Natural killer cell (primary cell): ENCODE results near the gene RUBCN. TPM values are rescaled to one million over a fixed set of nuclear protein-coding genes. Genes with fewer than 3 reads are reported as not detected.

ENCODE experiments used
- ATAC-seq, 3 donors: fragments of 150-1000 bp in 2 of 3; fragments of 200-7000 bp in 1 of 3; cut with Tn5 transposase; 1 replicate in 1 of 3; 2 replicates in 2 of 3; pipeline ENCODE4 v1.10.0; 2021; ENCODE audit warnings: mild to moderate bottlenecking in 2 of 3, moderate library complexity in 2 of 3
- DNase-seq, 2 donors: peaks; one replicate each; pipeline versions ENCODE4 v3.0.0 to v3.0.0-alpha.2; 2013 to 2021; ENCODE audit warnings: mixed read lengths in 1 of 2
- H3K27ac ChIP-seq: one replicate; pipeline ENCODE4 v1.5.1; 2013; ENCODE audit warnings: mild to moderate bottlenecking, low read length
- H3K27me3 ChIP-seq: one replicate; pipeline ENCODE4 v1.6.1; 2013; ENCODE audit warnings: low read length; ENCODE audit not compliant: control insufficient read depth, insufficient read depth
- H3K36me3 ChIP-seq: one replicate; pipeline ENCODE4 v1.6.1; 2013; ENCODE audit warnings: low read length; ENCODE audit not compliant: control insufficient read depth, insufficient read depth
- H3K4me1 ChIP-seq: one replicate; pipeline ENCODE4 v1.6.1; 2013; ENCODE audit warnings: low read length; ENCODE audit not compliant: control insufficient read depth, insufficient read depth
- H3K4me3 ChIP-seq: one replicate; pipeline ENCODE4 v1.5.1; 2013; ENCODE audit warnings: low read length
- H3K9me3 ChIP-seq: one replicate; pipeline ENCODE4 v1.6.1; 2013; ENCODE audit warnings: low read length; ENCODE audit not compliant: control insufficient read depth, insufficient read depth
- H3K27ac Mint-ChIP-seq, 2 donors: one replicate each; pipeline ENCODE4 v1.8.0; 2022; ENCODE audit warnings: mild to moderate bottlenecking in 2 of 2, mixed read lengths in 2 of 2, moderate library complexity in 1 of 2
- H3K27me3 Mint-ChIP-seq, 2 donors: one replicate each; pipeline ENCODE4 v1.8.0; 2022; ENCODE audit warnings: low read depth in 2 of 2, mixed read lengths in 2 of 2
- H3K36me3 Mint-ChIP-seq: one replicate; pipeline ENCODE4 v1.8.0; 2022; ENCODE audit warnings: mixed read lengths
- H3K4me1 Mint-ChIP-seq, 2 donors: one replicate each; pipeline ENCODE4 v1.8.0; 2022; ENCODE audit warnings: mixed read lengths in 2 of 2
- H3K4me3 Mint-ChIP-seq: one replicate; pipeline ENCODE4 v1.8.0; 2022; ENCODE audit warnings: mild to moderate bottlenecking, moderate library complexity, mixed read lengths
- H3K9me3 Mint-ChIP-seq, 2 donors: one replicate each; pipeline ENCODE4 v1.8.0; 2022; ENCODE audit warnings: mixed read lengths in 2 of 2
- CTCF ChIP-seq: fragments of 200-600 bp; IDR thresholded peaks from one replicate; pipeline ENCODE4 v1.8.0; 2022; ENCODE audit warnings: antibody characterized with exemption
- WGBS: methylation state at CpG from one replicate; pipeline ENCODE4 v1.1.7; 2013; ENCODE audit warnings: missing lambda C conversion rate; ENCODE audit not compliant: insufficient coverage; 5-methylcytosine and 5-hydroxymethylcytosine counted together
- intact Hi-C: fragments of 100-400 bp; cut with micrococcal nuclease; formaldehyde crosslinking; loops from one replicate; pipeline ENCODE4 v1.14.2; 2022
- total RNA-seq, 4 donors: library from RNA; stranded (reverse); fragments of 120-200 nt in 1 of 4; gene quantifications; one replicate each; pipeline versions ENCODE4 v1.2.3 to v1.2.4, GENCODE V29; 2013 to 2022

Gene RUBCN
- total RNA-seq, 3 donors from 2014 or later (not counting 1 experiment from before 2014, with no cell fraction given): 51.2 to 58.5 (median 57.6) TPM

GRCh38 chr3:197748597-197749314 lies 12.1 kb upstream of the RUBCN start:
- no peak for ATAC-seq
- Mint-ChIP-seq H3K27ac (peak overlapping the region; percentile 87 to 90), H3K9me3 (no peaks in the 10 kb centered on the region), H3K27me3 (no peaks in the 10 kb centered on the region), H3K4me3 (peak overlapping the region; percentile 97), H3K36me3 (no peaks in the 10 kb centered on the region), H3K4me1 (peaks cover 32 to 40% of the 10 kb centered on the region in 2 donors)
- H3K27me3 ChIP-seq: no peaks in the 10 kb centered on the region
- intact Hi-C loops: loop anchor here (1.0 kb wide), 2 partner anchors 11 to 43 kb away; partner anchors contain the start of gene LRCH3
- WGBS: 54% methylated on average over 7 of the region's 12 CpGs
- no peaks in the 10 kb centered on the region for H3K36me3 ChIP-seq
- TF ChIP-seq CTCF: no peak
- no peaks in the 10 kb centered on the region for H3K9me3 ChIP-seq
- H3K4me3 ChIP-seq: peak overlapping the region; percentile 86
- peak overlapping the region; percentile 73 for H3K27ac ChIP-seq
- DNase-seq: no peak
- peaks cover 16% of the 10 kb centered on the region for H3K4me1 ChIP-seq

- intact Hi-C loops: no loop called here
- Mint-ChIP-seq H3K4me1 (peaks cover 23 to 27% of the 10 kb centered on the region in 2 donors), H3K27me3 (peaks cover 0 to 3% of the 10 kb centered on the region in 2 donors), H3K36me3 (no peaks in the 10 kb centered on the region), H3K9me3 (no peaks in the 10 kb centered on the region), H3K27ac (no peak overlapping the region), H3K4me3 (no peak overlapping the region)
- Histone ChIP-seq H3K4me1 (peaks cover 12% of the 10 kb centered on the region), H3K27ac (no peak overlapping the region), H3K27me3 (no peaks in the 10 kb centered on the region), H3K36me3 (no peaks in the 10 kb centered on the region), H3K9me3 (no peaks in the 10 kb centered on the region), H3K4me3 (no peak overlapping the region)
- no peak for TF ChIP-seq CTCF
- DNase-seq: no peak
- 95% methylated on average over 4 of the region's 4 CpGs for WGBS
- ATAC-seq: no peak
Measured at GRCh38 chr3:197746801-197747237, 10.1 kb upstream of the RUBCN start.

GRCh38 chr3:197746209-197746608 lies 9.5 kb upstream of the RUBCN start:
- Mint-ChIP-seq H3K4me3 (no peak overlapping the region), H3K27ac (no peak overlapping the region), H3K36me3 (no peaks in the 10 kb centered on the region), H3K9me3 (no peaks in the 10 kb centered on the region), H3K27me3 (peaks cover 0 to 3% of the 10 kb centered on the region in 2 donors), H3K4me1 (peaks cover 19 to 24% of the 10 kb centered on the region in 2 donors)
- no peak for TF ChIP-seq CTCF
- intact Hi-C loops: no loop called here
- H3K9me3 ChIP-seq: no peaks in the 10 kb centered on the region
- ATAC-seq (no peak), DNase-seq (no peak)
- WGBS: 92% methylated on average over 2 of the region's 3 CpGs
- peaks cover 6% of the 10 kb centered on the region for H3K4me1 ChIP-seq
- H3K36me3 ChIP-seq: no peaks in the 10 kb centered on the region
- H3K27ac ChIP-seq: no peak overlapping the region
- H3K27me3 ChIP-seq: no peaks in the 10 kb centered on the region
- H3K4me3 ChIP-seq: no peak overlapping the region

- H3K4me1 Mint-ChIP-seq: no peaks in the 10 kb centered on the region
- no peak overlapping the region for H3K4me3 Mint-ChIP-seq
- Histone ChIP-seq H3K9me3 (no peaks in the 10 kb centered on the region), H3K4me1 (peaks cover under 1% of the 10 kb centered on the region), H3K4me3 (no peak overlapping the region), H3K27ac (no peak overlapping the region), H3K36me3 (no peaks in the 10 kb centered on the region), H3K27me3 (no peaks in the 10 kb centered on the region)
- H3K36me3 Mint-ChIP-seq: no peaks in the 10 kb centered on the region
- peaks cover 0 to 3% of the 10 kb centered on the region in 2 donors for H3K27me3 Mint-ChIP-seq
- no peak for ATAC-seq
- no peak for TF ChIP-seq CTCF
- no peak for DNase-seq
- no peaks in the 10 kb centered on the region for H3K9me3 Mint-ChIP-seq
- 91% methylated on average over 3 of the region's 3 CpGs for WGBS
- intact Hi-C loops: no loop called here
- no peak overlapping the region for H3K27ac Mint-ChIP-seq
Measured at GRCh38 chr3:197742787-197743186, 6.1 kb upstream of the RUBCN start.
